HEK293 (cell line): ENCODE results near the gene GLCCI1.

Experiments used
- CTCF ChIA-PET: fragments of 350-600 bp; formaldehyde crosslinking; extraction: SDS; loops from one replicate; lab custom pipeline; 2021; ENCODE audit warnings: antibody characterized with exemption; lab: Yijun Ruan, JAX
- POLR2A ChIA-PET: fragments of 300-600 bp; formaldehyde crosslinking; extraction: SDS; loops from one replicate; lab custom pipeline; 2020; ENCODE audit warnings: antibody characterized with exemption, inconsistent platforms; lab: Yijun Ruan, JAX
- H3K27ac ChIP-seq: fragments of 200-500 bp; sonication (Bioruptor generic); 2 replicates; pipeline ENCODE4 v1.5.1; 2014; ENCODE audit warnings: low read depth, low read length, control low read depth, inconsistent platforms; ENCODE audit errors: extremely low read depth
- H3K36me3 ChIP-seq, 2 experiments: fragments of 200-500 bp in 1 of 2; sonication (Bioruptor generic) in 1 of 2; 1 replicate in 1 of 2; 2 replicates in 1 of 2; pipeline ENCODE4 v1.5.1; 2014 to 2017; ENCODE audit warnings: inconsistent platforms in 2 of 2, low read length in 2 of 2; ENCODE audit not compliant: control insufficient read depth in 2 of 2, insufficient read depth in 1 of 2
- H3K4me1 ChIP-seq: fragments of 200-500 bp; sonication (Bioruptor generic); 2 replicates; pipeline ENCODE4 v1.5.1; 2014; ENCODE audit warnings: mild to moderate bottlenecking, low read length, inconsistent platforms; ENCODE audit not compliant: control insufficient read depth, insufficient read depth
- H3K4me3 ChIP-seq: 2 replicates; pipeline ENCODE4 v1.5.1; 2011; ENCODE audit warnings: low read depth, mild to moderate bottlenecking, control low read depth, low read length, moderate library complexity
- H3K9me3 ChIP-seq: fragments of 200-500 bp; sonication (Bioruptor generic); 2 replicates; pipeline ENCODE4 v1.5.1; 2014; ENCODE audit warnings: low read depth, low read length, inconsistent platforms; ENCODE audit not compliant: control insufficient read depth, insufficient read depth
- BCL11A ChIP-seq: fragments of 450-650 bp; formaldehyde crosslinking; IDR thresholded peaks from 2 replicates; pipeline ENCODE4 v1.5.1; 2016; ENCODE audit warnings: low read depth, missing biosample characterization, missing genetic modification characterization
- FEZF1 ChIP-seq: fragments of 450-650 bp; formaldehyde crosslinking; IDR thresholded peaks from 2 replicates; pipeline ENCODE4 v1.5.1; 2016; ENCODE audit warnings: missing biosample characterization, missing genetic modification characterization
- GFI1B ChIP-seq: fragments of 450-650 bp; formaldehyde crosslinking; IDR thresholded peaks from 2 replicates; pipeline ENCODE4 v1.5.1; 2016; ENCODE audit warnings: missing biosample characterization, missing genetic modification characterization
- KLF1 ChIP-seq: fragments of 450-650 bp; formaldehyde crosslinking; IDR thresholded peaks from 2 replicates; pipeline ENCODE4 v1.5.1; 2016; ENCODE audit warnings: missing biosample characterization, missing genetic modification characterization
- RBAK ChIP-seq: fragments of 450-650 bp; formaldehyde crosslinking; IDR thresholded peaks from 2 replicates; pipeline ENCODE4 v1.5.1; 2016; ENCODE audit warnings: missing biosample characterization, missing genetic modification characterization
- SP7 ChIP-seq: fragments of 450-650 bp; formaldehyde crosslinking; IDR thresholded peaks from 2 replicates; pipeline ENCODE4 v1.5.1; 2016; ENCODE audit warnings: missing biosample characterization, missing genetic modification characterization
- ZBTB21 ChIP-seq: fragments of 450-650 bp; formaldehyde crosslinking; IDR thresholded peaks from 2 replicates; pipeline ENCODE4 v1.5.1; 2017; ENCODE audit warnings: missing biosample characterization, missing genetic modification characterization
- ZNF146 ChIP-seq: fragments of 450-650 bp; formaldehyde crosslinking; IDR thresholded peaks from 2 replicates; pipeline ENCODE4 v1.5.1; 2016; ENCODE audit warnings: missing biosample characterization, missing genetic modification characterization
- ZNF19 ChIP-seq: fragments of 450-650 bp; formaldehyde crosslinking; IDR thresholded peaks from 2 replicates; pipeline ENCODE4; 2016; ENCODE audit warnings: missing biosample characterization, missing genetic modification characterization, low read depth
- ZNF239 ChIP-seq: fragments of 450-650 bp; formaldehyde crosslinking; IDR thresholded peaks from 2 replicates; pipeline ENCODE4 v1.5.1; 2016; ENCODE audit warnings: missing biosample characterization, missing genetic modification characterization
- ZNF311 ChIP-seq: fragments of 450-650 bp; formaldehyde crosslinking; IDR thresholded peaks from 2 replicates; pipeline ENCODE4 v1.5.1; 2017; ENCODE audit warnings: missing biosample characterization, missing genetic modification characterization, borderline replicate concordance
- ZNF324 ChIP-seq: fragments of 450-650 bp; formaldehyde crosslinking; IDR thresholded peaks from 2 replicates; pipeline ENCODE4 v1.5.1; 2016; ENCODE audit warnings: missing biosample characterization, missing genetic modification characterization
- ZNF350 ChIP-seq: fragments of 450-650 bp; formaldehyde crosslinking; IDR thresholded peaks from 2 replicates; pipeline ENCODE4 v1.5.0; 2017; ENCODE audit warnings: missing biosample characterization, mild to moderate bottlenecking, missing genetic modification characterization
- ZNF510 ChIP-seq: fragments of 450-650 bp; formaldehyde crosslinking; IDR thresholded peaks from 2 replicates; pipeline ENCODE4 v1.5.1; 2018; ENCODE audit warnings: mild to moderate bottlenecking, missing genetic modification characterization, missing biosample characterization; ENCODE audit not compliant: insufficient replicate concordance
- ZNF548 ChIP-seq: fragments of 450-650 bp; formaldehyde crosslinking; IDR thresholded peaks from 2 replicates; pipeline ENCODE4 v1.5.1; 2016; ENCODE audit warnings: missing biosample characterization, missing genetic modification characterization
- ZNF623 ChIP-seq: fragments of 450-650 bp; formaldehyde crosslinking; IDR thresholded peaks from 2 replicates; pipeline ENCODE4 v1.5.1; 2016; ENCODE audit warnings: missing biosample characterization, missing genetic modification characterization
- ZNF658 ChIP-seq: fragments of 450-650 bp; formaldehyde crosslinking; IDR thresholded peaks from 2 replicates; pipeline ENCODE4; 2016; ENCODE audit warnings: missing biosample characterization, missing genetic modification characterization
- ZNF791 ChIP-seq: fragments of 450-650 bp; formaldehyde crosslinking; IDR thresholded peaks from 2 replicates; pipeline ENCODE4 v1.5.1; 2016; ENCODE audit warnings: missing biosample characterization, missing genetic modification characterization
- TF ChIP-seq, protein P1 (sequence below): fragments of 450-650 bp; formaldehyde crosslinking; IDR thresholded peaks from 2 replicates; pipeline ENCODE4 v1.5.1; 2017; ENCODE audit warnings: missing biosample characterization, missing genetic modification characterization
- TF ChIP-seq, protein P2 (sequence below): fragments of 450-650 bp; IDR thresholded peaks from 2 replicates; pipeline ENCODE4 v1.5.1; 2018; ENCODE audit warnings: missing biosample characterization, mild to moderate bottlenecking, missing genetic modification characterization
- TF ChIP-seq, protein P3 (sequence below): fragments of 450-650 bp; formaldehyde crosslinking; conservative IDR thresholded peaks from 2 replicates; pipeline ENCODE4 v1.5.1; 2016; ENCODE audit warnings: low read depth, missing biosample characterization, missing genetic modification characterization
- TF ChIP-seq, protein P4 (sequence below): sonication (generic); formaldehyde crosslinking; IDR thresholded peaks from 2 replicates; pipeline ENCODE4 v1.8.1; 2022; ENCODE audit warnings: mild to moderate bottlenecking, moderate library complexity, missing genetic modification reagents

GLCCI1 gene

DNA sequence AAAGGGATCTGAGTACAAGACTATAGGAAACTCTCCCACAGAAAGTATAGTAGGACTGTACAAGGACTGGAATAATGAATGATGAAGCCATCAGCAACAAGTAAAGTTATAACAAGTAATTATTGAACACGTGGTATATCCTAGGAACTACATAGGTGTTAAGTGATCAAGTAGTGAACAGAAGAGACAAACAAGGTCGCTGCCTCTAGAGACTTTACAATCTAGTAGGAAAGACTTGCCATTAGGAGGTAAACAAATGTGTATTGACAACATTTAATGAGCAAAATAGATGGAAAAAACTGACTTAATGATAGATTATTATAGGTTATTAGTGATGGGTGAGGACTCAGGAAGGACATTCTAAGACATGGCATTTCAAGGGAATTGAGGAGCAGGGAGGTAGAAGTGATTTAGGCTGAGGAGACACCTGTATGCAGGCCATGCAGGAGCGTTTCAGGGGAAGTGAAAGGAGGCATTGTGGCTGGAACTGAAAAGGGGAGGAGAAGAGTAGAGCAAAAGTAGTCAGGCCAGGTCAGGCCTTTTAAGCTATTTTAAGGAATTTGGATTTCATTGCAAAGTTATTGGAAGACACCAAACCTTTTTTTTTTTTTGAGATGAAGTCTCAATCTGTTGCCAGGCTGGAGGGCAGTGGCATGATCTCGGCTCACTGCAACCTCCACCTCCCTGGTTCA, 8.5 kb upstream of the GLCCI1 start:
- CTCF ChIA-PET = no interaction called here
- POLR2A ChIA-PET = no interaction called here
- Histone ChIP-seq H3K9me3 (no peaks in the 10 kb centered on the region), H3K4me3 (no peak overlapping the region), H3K27ac (no peak overlapping the region), H3K36me3 (no peaks in the 10 kb centered on the region)
- TF ChIP-seq ZNF311 (tag by site-specific recombination) (no peak), ZNF324 (tag by site-specific recombination) (no peak), KLF1 (tag by site-specific recombination) (no peak), ZNF548 (tag by site-specific recombination) (no peak), ZNF19 (tag by site-specific recombination) (no peak), ZNF623 (tag by site-specific recombination) (no peak), GFI1B (tag by site-specific recombination) (no peak), ZNF146 (tag by site-specific recombination) (no peak), BCL11A (tag by site-specific recombination) (no peak), ZNF239 (tag by site-specific recombination) (no peak), FEZF1 (tag by site-specific recombination) (no peak)
- TF ChIP-seq, protein P1, sequence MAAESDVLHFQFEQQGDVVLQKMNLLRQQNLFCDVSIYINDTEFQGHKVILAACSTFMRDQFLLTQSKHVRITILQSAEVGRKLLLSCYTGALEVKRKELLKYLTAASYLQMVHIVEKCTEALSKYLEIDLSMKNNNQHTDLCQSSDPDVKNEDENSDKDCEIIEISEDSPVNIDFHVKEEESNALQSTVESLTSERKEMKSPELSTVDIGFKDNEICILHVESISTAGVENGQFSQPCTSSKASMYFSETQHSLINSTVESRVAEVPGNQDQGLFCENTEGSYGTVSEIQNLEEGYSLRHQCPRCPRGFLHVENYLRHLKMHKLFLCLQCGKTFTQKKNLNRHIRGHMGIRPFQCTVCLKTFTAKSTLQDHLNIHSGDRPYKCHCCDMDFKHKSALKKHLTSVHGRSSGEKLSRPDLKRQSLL (tag by site-specific recombination) = no peak
- TF ChIP-seq, all 188 proteins: peak for 0
- H3K4me1 ChIP-seq = no peaks in the 10 kb centered on the region

DNA sequence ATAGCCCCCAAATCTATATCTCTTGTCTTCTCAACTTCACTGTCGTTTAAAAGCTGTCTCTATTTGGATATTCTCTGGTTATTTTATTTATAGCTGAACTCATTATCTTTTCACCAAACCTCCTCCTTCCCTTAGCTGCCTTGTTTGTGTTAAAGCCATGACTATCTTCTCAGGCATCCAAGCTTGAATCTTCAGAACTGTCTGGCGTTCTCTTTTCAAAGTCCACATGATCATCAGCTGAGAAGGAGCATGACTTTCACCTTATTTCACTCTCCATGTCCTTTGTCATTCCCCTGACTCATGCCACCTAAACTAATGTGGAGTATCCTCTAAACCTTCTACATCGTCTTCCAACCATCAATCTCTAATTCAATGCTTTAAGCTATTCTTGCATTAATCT, 5.7 kb upstream of the GLCCI1 start:
- Histone ChIP-seq H3K27ac (no peak overlapping the region), H3K4me3 (no peak overlapping the region), H3K9me3 (no peaks in the 10 kb centered on the region), H3K4me1 (no peaks in the 10 kb centered on the region), H3K36me3 (no peaks in the 10 kb centered on the region)
- TF ChIP-seq RBAK (tag by site-specific recombination) (no peak), ZBTB21 (tag by site-specific recombination) (no peak)
- POLR2A ChIA-PET = no interaction called here
- CTCF ChIA-PET = interaction anchor here (0.6 to 1.1 kb wide), 2 partner anchors 10 to 300 kb away, joined by 4 to 5 read pairs; no protein-coding TSS in a partner anchor

DNA sequence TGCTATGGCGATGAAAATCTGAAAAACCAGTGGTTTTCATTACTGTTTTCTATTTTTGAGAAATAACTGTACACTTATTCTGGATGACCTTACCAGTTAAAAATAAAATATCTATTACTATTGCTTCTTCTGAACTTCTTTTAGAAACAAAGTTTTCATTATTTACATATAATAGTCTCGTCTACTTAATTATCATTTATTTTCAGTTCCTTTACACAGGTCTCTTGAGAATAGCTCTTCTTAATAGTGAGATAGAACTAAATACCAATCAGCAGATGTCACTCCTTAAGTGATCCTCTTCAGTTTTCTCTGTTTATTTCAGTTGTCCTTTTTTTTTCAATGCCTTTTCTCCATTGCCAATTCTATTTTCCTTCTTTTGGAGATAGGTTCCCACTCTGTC, 4.3 kb upstream of the GLCCI1 start:
- no peaks in the 10 kb centered on the region for H3K9me3 ChIP-seq
- H3K27ac ChIP-seq = no peak overlapping the region
- H3K4me3 ChIP-seq = no peak overlapping the region
- no peaks in the 10 kb centered on the region for H3K36me3 ChIP-seq
- ChIA-PET CTCF (no interaction called here), POLR2A (no interaction called here)
- no peaks in the 10 kb centered on the region for H3K4me1 ChIP-seq
- TF ChIP-seq, protein P2, sequence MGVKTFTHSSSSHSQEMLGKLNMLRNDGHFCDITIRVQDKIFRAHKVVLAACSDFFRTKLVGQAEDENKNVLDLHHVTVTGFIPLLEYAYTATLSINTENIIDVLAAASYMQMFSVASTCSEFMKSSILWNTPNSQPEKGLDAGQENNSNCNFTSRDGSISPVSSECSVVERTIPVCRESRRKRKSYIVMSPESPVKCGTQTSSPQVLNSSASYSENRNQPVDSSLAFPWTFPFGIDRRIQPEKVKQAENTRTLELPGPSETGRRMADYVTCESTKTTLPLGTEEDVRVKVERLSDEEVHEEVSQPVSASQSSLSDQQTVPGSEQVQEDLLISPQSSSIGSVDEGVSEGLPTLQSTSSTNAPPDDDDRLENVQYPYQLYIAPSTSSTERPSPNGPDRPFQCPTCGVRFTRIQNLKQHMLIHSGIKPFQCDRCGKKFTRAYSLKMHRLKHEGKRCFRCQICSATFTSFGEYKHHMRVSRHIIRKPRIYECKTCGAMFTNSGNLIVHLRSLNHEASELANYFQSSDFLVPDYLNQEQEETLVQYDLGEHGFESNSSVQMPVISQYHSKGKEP = no peak
- TF ChIP-seq ZNF510 (tag by site-specific recombination) = no peak

DNA sequence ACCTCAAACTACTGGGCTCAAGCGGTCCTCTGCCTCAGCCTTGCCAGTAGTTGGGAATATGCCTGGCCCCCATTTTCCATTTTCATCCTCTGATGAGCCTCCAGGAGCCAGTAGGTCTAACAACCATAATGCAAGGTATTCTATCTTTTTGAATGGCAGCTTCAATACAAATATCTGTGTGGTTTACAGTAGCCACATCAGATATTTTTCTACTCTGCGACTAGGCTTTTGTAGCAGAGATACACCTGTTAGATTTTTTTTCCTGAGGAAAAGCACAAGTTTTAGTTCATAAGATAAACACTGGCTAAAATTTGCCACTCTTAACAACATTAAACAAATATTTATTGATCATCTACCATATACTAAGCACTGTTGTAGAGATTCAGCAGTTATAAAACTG, 3.9 kb upstream of the GLCCI1 start:
- Histone ChIP-seq H3K9me3 (no peaks in the 10 kb centered on the region), H3K4me1 (no peaks in the 10 kb centered on the region), H3K27ac (no peak overlapping the region), H3K4me3 (no peak overlapping the region), H3K36me3 (no peaks in the 10 kb centered on the region)
- POLR2A ChIA-PET = no interaction called here
- CTCF ChIA-PET = interaction anchor here (0.6 kb wide), 1 partner anchor 9 kb away, joined by 3 read pairs; no protein-coding TSS in a partner anchor
- TF ChIP-seq, protein P3, sequence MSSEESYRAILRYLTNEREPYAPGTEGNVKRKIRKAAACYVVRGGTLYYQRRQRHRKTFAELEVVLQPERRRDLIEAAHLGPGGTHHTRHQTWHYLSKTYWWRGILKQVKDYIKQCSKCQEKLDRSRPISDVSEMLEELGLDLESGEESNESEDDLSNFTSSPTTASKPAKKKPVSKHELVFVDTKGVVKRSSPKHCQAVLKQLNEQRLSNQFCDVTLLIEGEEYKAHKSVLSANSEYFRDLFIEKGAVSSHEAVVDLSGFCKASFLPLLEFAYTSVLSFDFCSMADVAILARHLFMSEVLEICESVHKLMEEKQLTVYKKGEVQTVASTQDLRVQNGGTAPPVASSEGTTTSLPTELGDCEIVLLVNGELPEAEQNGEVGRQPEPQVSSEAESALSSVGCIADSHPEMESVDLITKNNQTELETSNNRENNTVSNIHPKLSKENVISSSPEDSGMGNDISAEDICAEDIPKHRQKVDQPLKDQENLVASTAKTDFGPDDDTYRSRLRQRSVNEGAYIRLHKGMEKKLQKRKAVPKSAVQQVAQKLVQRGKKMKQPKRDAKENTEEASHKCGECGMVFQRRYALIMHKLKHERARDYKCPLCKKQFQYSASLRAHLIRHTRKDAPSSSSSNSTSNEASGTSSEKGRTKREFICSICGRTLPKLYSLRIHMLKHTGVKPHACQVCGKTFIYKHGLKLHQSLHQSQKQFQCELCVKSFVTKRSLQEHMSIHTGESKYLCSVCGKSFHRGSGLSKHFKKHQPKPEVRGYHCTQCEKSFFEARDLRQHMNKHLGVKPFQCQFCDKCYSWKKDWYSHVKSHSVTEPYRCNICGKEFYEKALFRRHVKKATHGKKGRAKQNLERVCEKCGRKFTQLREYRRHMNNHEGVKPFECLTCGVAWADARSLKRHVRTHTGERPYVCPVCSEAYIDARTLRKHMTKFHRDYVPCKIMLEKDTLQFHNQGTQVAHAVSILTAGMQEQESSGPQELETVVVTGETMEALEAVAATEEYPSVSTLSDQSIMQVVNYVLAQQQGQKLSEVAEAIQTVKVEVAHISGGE (tag by site-specific recombination) = no peak
- no peak for TF ChIP-seq ZNF658 (tag by site-specific recombination)
- TF ChIP-seq BCL11A (tag by site-specific recombination) = no peak
- TF ChIP-seq SP7 = no peak
- TF ChIP-seq, protein P4, sequence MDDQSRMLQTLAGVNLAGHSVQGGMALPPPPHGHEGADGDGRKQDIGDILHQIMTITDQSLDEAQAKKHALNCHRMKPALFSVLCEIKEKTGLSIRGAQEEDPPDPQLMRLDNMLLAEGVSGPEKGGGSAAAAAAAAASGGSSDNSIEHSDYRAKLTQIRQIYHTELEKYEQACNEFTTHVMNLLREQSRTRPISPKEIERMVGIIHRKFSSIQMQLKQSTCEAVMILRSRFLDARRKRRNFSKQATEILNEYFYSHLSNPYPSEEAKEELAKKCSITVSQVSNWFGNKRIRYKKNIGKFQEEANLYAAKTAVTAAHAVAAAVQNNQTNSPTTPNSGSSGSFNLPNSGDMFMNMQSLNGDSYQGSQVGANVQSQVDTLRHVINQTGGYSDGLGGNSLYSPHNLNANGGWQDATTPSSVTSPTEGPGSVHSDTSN (CRISPR knock-in tag) = no peak
- TF ChIP-seq ZNF350 (tag by site-specific recombination) = no peak
- no peak for TF ChIP-seq ZNF791 (tag by site-specific recombination)
